IMR-90 (cell line): ENCODE measurements around the gene TEKT5. TPM values are rescaled to one million over a fixed set of nuclear protein-coding genes. Genes with fewer than 3 reads are reported as not detected.

Experiments used
- ATAC-seq: fragments of 200-7000 bp; cut with Tn5 transposase; 2 replicates; pipeline ENCODE4 v1.9.1; 2020; ENCODE audit warnings: low read depth, mild to moderate bottlenecking, moderate library complexity
- BruUV-seq: library from RNA; stranded (reverse); fragments of 400-500 nt; replicated peaks from 2 replicates; lab custom pipeline; 2021; lab: Mats Ljungman, UMichigan
- CTCF ChIA-PET: fragments of 300-600 bp; formaldehyde crosslinking; extraction: SDS; loops from one replicate; lab custom pipeline; 2021; ENCODE audit warnings: antibody characterized with exemption; lab: Yijun Ruan, JAX
- POLR2A ChIA-PET: fragments of 300-600 bp; sonication (Branson Sonifier 250); formaldehyde crosslinking; loops from one replicate; lab custom pipeline; 2022; ENCODE audit warnings: antibody characterized with exemption; ENCODE audit not compliant: unreplicated experiment; lab: Charles Lee
- DNase-seq: peaks from one replicate; pipeline ENCODE4 v3.0.0; 2013
- H2AFZ ChIP-seq: replicated peaks from 2 replicates; pipeline ENCODE3; 2013; ENCODE audit warnings: low read length, mild to moderate bottlenecking; ENCODE audit not compliant: poor library complexity
- H2AK5ac ChIP-seq: 2 replicates; pipeline ENCODE4 v1.6.1; 2013; ENCODE audit warnings: low read depth, low read length, inconsistent platforms
- H2AK9ac ChIP-seq: replicated peaks from 2 replicates; pipeline ENCODE3; 2013; ENCODE audit warnings: mild to moderate bottlenecking, low read depth, low read length, moderate library complexity; ENCODE audit not compliant: poor library complexity
- H2BK120ac ChIP-seq: 2 replicates; pipeline ENCODE4 v1.6.1; 2013; ENCODE audit warnings: low read depth, low read length, inconsistent platforms
- H2BK15ac ChIP-seq: 3 replicates; pipeline ENCODE4 v1.6.1; 2013; ENCODE audit warnings: low read depth, low read length, inconsistent platforms
- H2BK20ac ChIP-seq: 2 replicates; pipeline ENCODE4 v1.6.1; 2013; ENCODE audit warnings: low read depth, mild to moderate bottlenecking, inconsistent platforms, low read length, moderate library complexity
- H2BK5ac ChIP-seq: 2 replicates; pipeline ENCODE4 v1.6.1; 2013; ENCODE audit warnings: mild to moderate bottlenecking, low read depth, low read length, inconsistent platforms; ENCODE audit not compliant: poor library complexity, severe bottlenecking
- H3K14ac ChIP-seq: replicated peaks from 2 replicates; pipeline ENCODE4 v1.6.1; 2013; ENCODE audit warnings: low read depth, low read length, inconsistent platforms
- H3K18ac ChIP-seq: 2 replicates; pipeline ENCODE4 v1.6.1; 2013; ENCODE audit warnings: low read depth, low read length, control low read depth
- H3K23ac ChIP-seq: 2 replicates; pipeline ENCODE4 v1.6.1; 2013; ENCODE audit warnings: low read depth, low read length, inconsistent platforms
- H3K27ac ChIP-seq: 2 replicates; pipeline ENCODE4 v1.5.1; 2013; ENCODE audit warnings: mild to moderate bottlenecking, control low read depth, low read length; ENCODE audit not compliant: insufficient read depth
- H3K27me3 ChIP-seq: 2 replicates; pipeline ENCODE4 v1.6.1; 2013; ENCODE audit warnings: low read length; ENCODE audit not compliant: control insufficient read depth, insufficient read depth
- H3K36me3 ChIP-seq: 2 replicates; pipeline ENCODE4 v1.6.1; 2013; ENCODE audit warnings: low read length, mixed read lengths; ENCODE audit not compliant: control insufficient read depth, insufficient read depth
- H3K4ac ChIP-seq: 2 replicates; pipeline ENCODE4 v1.6.1; 2013; ENCODE audit warnings: low read depth, low read length, inconsistent platforms
- H3K4me1 ChIP-seq: 2 replicates; pipeline ENCODE4 v1.6.1; 2013; ENCODE audit warnings: low read length, mixed read lengths; ENCODE audit not compliant: control insufficient read depth, insufficient read depth
- H3K4me2 ChIP-seq: 2 replicates; pipeline ENCODE4 v1.6.1; 2013; ENCODE audit warnings: low read depth, mild to moderate bottlenecking, control low read depth, low read length, moderate library complexity
- H3K4me3 ChIP-seq: 2 replicates; pipeline ENCODE4 v1.5.1; 2013; ENCODE audit warnings: low read depth, mild to moderate bottlenecking, control low read depth, low read length, moderate library complexity; ENCODE audit not compliant: insufficient read depth
- H3K56ac ChIP-seq: 2 replicates; pipeline ENCODE4 v1.6.1; 2013; ENCODE audit warnings: low read length, inconsistent platforms; ENCODE audit not compliant: insufficient read depth; ENCODE audit errors: extremely low read depth
- H3K79me1 ChIP-seq, 2 experiments: 2 replicates each; pipeline ENCODE4 v1.6.1; 2013; ENCODE audit warnings: low read length in 2 of 2, inconsistent platforms in 1 of 2, low read depth in 1 of 2
- H3K9ac ChIP-seq: 2 replicates; pipeline ENCODE4 v1.6.1; 2013; ENCODE audit warnings: low read depth, low read length, control low read depth
- H3K9me1 ChIP-seq: 2 replicates; pipeline ENCODE4 v1.6.1; 2013; ENCODE audit warnings: low read length, inconsistent platforms; ENCODE audit not compliant: insufficient read depth
- H3K9me3 ChIP-seq: 2 replicates; pipeline ENCODE4 v1.6.1; 2013; ENCODE audit warnings: low read length; ENCODE audit not compliant: control insufficient read depth, insufficient read depth
- H4K20me1 ChIP-seq: 2 replicates; pipeline ENCODE4 v1.6.1; 2013; ENCODE audit warnings: low read length, inconsistent platforms; ENCODE audit not compliant: insufficient read depth
- H4K5ac ChIP-seq: 2 replicates; pipeline ENCODE4 v1.6.1; 2013; ENCODE audit warnings: mild to moderate bottlenecking, low read depth, low read length, control low read depth
- H4K8ac ChIP-seq, 2 experiments: 2 replicates each; pipeline ENCODE4 v1.6.1; 2013; ENCODE audit warnings: low read depth in 2 of 2, low read length in 2 of 2, control low read depth in 1 of 2, inconsistent platforms in 1 of 2
- H4K91ac ChIP-seq: 2 replicates; pipeline ENCODE4 v1.6.1; 2013; ENCODE audit warnings: low read depth, low read length, inconsistent platforms; ENCODE audit not compliant: insufficient read depth
- BHLHE40 ChIP-seq: fragments of 150-350 bp; IDR thresholded peaks from 2 replicates; pipeline ENCODE4 v1.6.1; 2016; ENCODE audit warnings: mild to moderate bottlenecking, low read depth, low read length
- CEBPB ChIP-seq: IDR thresholded peaks from 2 replicates; pipeline ENCODE4 v1.6.1; 2012; ENCODE audit warnings: low read depth, low read length, improper control_type of control experiment
- CHD1 ChIP-seq: IDR thresholded peaks from 2 replicates; pipeline ENCODE4 v1.6.1; 2012; ENCODE audit warnings: low read depth, low read length, improper control_type of control experiment
- CTCF ChIP-seq: conservative IDR thresholded peaks from 2 replicates; pipeline ENCODE4 v1.5.1; 2012; ENCODE audit warnings: mild to moderate bottlenecking, low read depth, low read length, improper control_type of control experiment
- ELK1 ChIP-seq: fragments of 150-350 bp; IDR thresholded peaks from 2 replicates; pipeline ENCODE4 v1.6.1; 2016; ENCODE audit warnings: low read depth, mild to moderate bottlenecking, low read length, moderate library complexity, borderline replicate concordance
- MAFK ChIP-seq: IDR thresholded peaks from 2 replicates; pipeline ENCODE4 v1.6.1; 2012; ENCODE audit warnings: low read depth, low read length, improper control_type of control experiment
- MAZ ChIP-seq: IDR thresholded peaks from 2 replicates; pipeline ENCODE4 v1.6.1; 2012; ENCODE audit warnings: low read depth, mild to moderate bottlenecking, low read length, improper control_type of control experiment, moderate library complexity, borderline replicate concordance
- POLR2A ChIP-seq: IDR thresholded peaks from 2 replicates; pipeline ENCODE4 v1.6.1; 2012; ENCODE audit warnings: mild to moderate bottlenecking, low read depth, low read length
- RAD21 ChIP-seq: IDR thresholded peaks from 2 replicates; pipeline ENCODE4 v1.6.1; 2012; ENCODE audit warnings: low read length, improper control_type of control experiment
- RFX5 ChIP-seq: IDR thresholded peaks from 2 replicates; pipeline ENCODE4 v1.8.0; 2012; ENCODE audit warnings: low read depth, mild to moderate bottlenecking, low read length, moderate library complexity
- SMC3 ChIP-seq: fragments of 150-350 bp; IDR thresholded peaks from 2 replicates; pipeline ENCODE4 v1.6.1; 2016; ENCODE audit warnings: low read depth, mild to moderate bottlenecking, antibody characterized with exemption, low read length, moderate library complexity
- WGBS, 2 experiments: methylation state at CpG; one replicate each; pipeline versions ENCODE4 v1.1.5 to v1.1.7; 2013; ENCODE audit warnings: missing lambda C conversion rate in 2 of 2; ENCODE audit not compliant: insufficient read length in 1 of 2; ENCODE audit errors: extremely low coverage in 2 of 2; 5-methylcytosine and 5-hydroxymethylcytosine counted together
- dilution Hi-C: fragments of 300-500 bp; cut with HindIII; formaldehyde crosslinking; loops from one replicate; pipeline ENCODE4 v1.14.3; 2018; ENCODE audit warnings: low sequenced_read_pairs; ENCODE audit not compliant: unreplicated experiment
- in situ Hi-C: fragments of 300-500 bp; cut with MboI; formaldehyde crosslinking; loops from 3 replicates; pipeline ENCODE4 v1.14.3; 2019; ENCODE audit warnings: low sequenced_read_pairs, inconsistent platforms, mixed read lengths
- intact Hi-C: fragments of 100-400 bp; cut with micrococcal nuclease; formaldehyde crosslinking; loops from 2 replicates; pipeline ENCODE4 v1.10.0; 2022
- polyA plus RNA-seq, 3 experiments: library from polyadenylated mRNA; depleted of rRNA; stranded (reverse); fragments of >200 nt; gene quantifications; 2 replicates each; pipeline ENCODE4 v1.2.3, GENCODE V29; 2012; ENCODE audit warnings: low replicate concordance in 1 of 3
- total RNA-seq: library from RNA; depleted of rRNA; stranded (reverse); fragments of >200 nt; gene quantifications from 2 replicates; pipeline ENCODE4 v1.2.3, GENCODE V29; 2012

TEKT5 gene
- total and polyA plus RNA-seq, 2 of the 4 experiments (the other 2 are of a cell fraction), result 0.17 TPM; not detected in 1

GRCh38 chr16:10587622-10588021 is 107.1 kb downstream of the TEKT5 start:
- H3K56ac ChIP-seq, result no peak overlapping the region
- H3K27ac ChIP-seq, result no peak overlapping the region
- no peak overlapping the region for H4K5ac ChIP-seq
- no peak overlapping the region for H3K9ac ChIP-seq
- peaks cover 3% of the 10 kb centered on the region for H3K4me1 ChIP-seq
- ChIA-PET POLR2A (no interaction called here), CTCF (no interaction called here)
- no peaks in the 10 kb centered on the region for H3K79me1 ChIP-seq
- ATAC-seq, result no peak
- no peak overlapping the region for H2AFZ ChIP-seq
- H3K23ac ChIP-seq, result no peak overlapping the region
- no peaks in the 10 kb centered on the region for H3K9me3 ChIP-seq
- H3K4me2 ChIP-seq, result no peak overlapping the region
- no peak overlapping the region for H2AK5ac ChIP-seq
- H3K36me3 ChIP-seq, result no peaks in the 10 kb centered on the region
- TF ChIP-seq CHD1 (no peak), BHLHE40 (no peak), SMC3 (no peak), RAD21 (no peak), MAFK (no peak), ELK1 (no peak), RFX5 (no peak), MAZ (no peak), CTCF (no peak), POLR2A (no peak), CEBPB (no peak)
- H3K18ac ChIP-seq, result no peak overlapping the region
- H2AK9ac ChIP-seq, result no peak overlapping the region
- H4K20me1 ChIP-seq, result no peaks in the 10 kb centered on the region
- no peak overlapping the region for H3K4ac ChIP-seq
- intact Hi-C loops (no loop called here), in situ Hi-C loops (no loop called here), dilution Hi-C loops (no loop called here)
- DNase-seq, result no peak
- no CpG with 5 or more reads among the region's 2 CpGs for WGBS, 2 experiments
- no peak overlapping the region for H2BK120ac ChIP-seq
- H4K8ac ChIP-seq, result no peak overlapping the region
- H4K91ac ChIP-seq, result no peak overlapping the region
- no peak overlapping the region for H3K4me3 ChIP-seq
- no peak overlapping the region for H2BK5ac ChIP-seq
- 0 out of 2 replicates have a peak, but pooled peaks cover 3% of the 10 kb centered on the region for H3K9me1 ChIP-seq
- no peak overlapping the region for H2BK15ac ChIP-seq
- H2BK20ac ChIP-seq, result no peak overlapping the region
- BruUV-seq, result no TSS peak
- H3K14ac ChIP-seq, result no peak overlapping the region
- peaks cover 7% of the 10 kb centered on the region; the same call in 1 of the 2 replicates for H3K27me3 ChIP-seq
